Activated T-cell treated with anti-CD3 and anti-CD28 coated beads, Interleukin-2, amount 50 U/mL, for 24 hours (primary cell): ENCODE data around the gene AKT3.

Experiments used
- DNase-seq: peaks from one replicate; pipeline ENCODE4 v3.0.0-alpha.2; 2020
- H3K27ac Mint-ChIP-seq: 2 replicates; pipeline ENCODE4 v1.8.0; 2020; ENCODE audit warnings: mild to moderate bottlenecking, mixed read lengths
- H3K27me3 Mint-ChIP-seq: 2 replicates; pipeline ENCODE4 v1.8.0; 2020; ENCODE audit warnings: mixed read lengths
- H3K36me3 Mint-ChIP-seq: 2 replicates; pipeline ENCODE4 v1.8.0; 2020; ENCODE audit warnings: low read depth, mixed read lengths
- H3K4me1 Mint-ChIP-seq: 2 replicates; pipeline ENCODE4 v1.8.0; 2020; ENCODE audit warnings: low read depth, mixed read lengths
- H3K4me3 Mint-ChIP-seq: 2 replicates; pipeline ENCODE4 v1.8.0; 2020; ENCODE audit warnings: mild to moderate bottlenecking, moderate library complexity, mixed read lengths
- H3K9me3 Mint-ChIP-seq: 2 replicates; pipeline ENCODE4 v1.8.0; 2020; ENCODE audit warnings: mixed read lengths

The AKT3 gene

DNA sequence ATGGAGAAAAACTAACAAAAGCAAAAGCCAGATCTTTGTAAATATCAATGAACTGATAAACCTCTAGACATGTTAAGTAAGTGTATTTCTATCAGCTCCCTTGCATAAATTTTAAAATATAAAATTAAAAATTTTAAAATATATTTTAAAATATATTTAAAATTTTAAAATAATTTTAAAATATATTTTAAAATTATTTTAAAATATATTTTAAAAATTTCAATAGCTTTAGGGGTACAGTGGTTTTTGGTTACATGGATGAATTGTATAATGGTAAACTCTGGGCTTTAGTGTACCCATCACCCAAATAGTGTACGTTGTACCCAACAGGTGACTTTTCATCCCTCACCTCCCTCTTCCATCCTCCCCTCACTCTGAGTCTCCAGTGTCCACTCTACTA, 315.0 kb downstream of the AKT3 start:
- Mint-ChIP-seq H3K27me3 (no peaks in the 10 kb centered on the region), H3K36me3 (peaks cover 40% of the 10 kb centered on the region), H3K27ac (no peak overlapping the region), H3K4me3 (no peak overlapping the region), H3K4me1 (peaks cover 1% of the 10 kb centered on the region), H3K9me3 (peaks cover under 1% of the 10 kb centered on the region)
- DNase-seq = no peak

DNA sequence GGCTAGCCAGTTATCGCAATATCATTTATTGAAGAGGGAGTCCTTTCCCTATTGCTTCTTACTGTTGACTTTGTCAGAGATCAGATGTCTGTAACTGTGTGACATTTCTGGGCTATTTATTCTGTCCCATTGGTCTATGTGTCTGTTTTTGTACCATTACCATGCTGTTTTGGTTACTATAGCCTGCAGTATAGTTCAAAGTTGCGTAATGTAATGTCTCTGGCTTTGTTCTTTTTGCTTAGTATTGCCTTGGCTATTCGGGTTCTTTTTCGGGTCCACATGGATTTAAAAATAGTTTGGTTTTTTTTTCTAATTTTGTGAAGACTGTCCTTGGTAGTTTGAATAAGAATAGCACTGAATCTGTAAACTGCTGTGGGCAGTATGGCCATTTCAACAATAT, 320.5 kb downstream of the AKT3 start:
- Mint-ChIP-seq H3K4me3 (no peak overlapping the region), H3K9me3 (peaks cover 7% of the 10 kb centered on the region)

DNA sequence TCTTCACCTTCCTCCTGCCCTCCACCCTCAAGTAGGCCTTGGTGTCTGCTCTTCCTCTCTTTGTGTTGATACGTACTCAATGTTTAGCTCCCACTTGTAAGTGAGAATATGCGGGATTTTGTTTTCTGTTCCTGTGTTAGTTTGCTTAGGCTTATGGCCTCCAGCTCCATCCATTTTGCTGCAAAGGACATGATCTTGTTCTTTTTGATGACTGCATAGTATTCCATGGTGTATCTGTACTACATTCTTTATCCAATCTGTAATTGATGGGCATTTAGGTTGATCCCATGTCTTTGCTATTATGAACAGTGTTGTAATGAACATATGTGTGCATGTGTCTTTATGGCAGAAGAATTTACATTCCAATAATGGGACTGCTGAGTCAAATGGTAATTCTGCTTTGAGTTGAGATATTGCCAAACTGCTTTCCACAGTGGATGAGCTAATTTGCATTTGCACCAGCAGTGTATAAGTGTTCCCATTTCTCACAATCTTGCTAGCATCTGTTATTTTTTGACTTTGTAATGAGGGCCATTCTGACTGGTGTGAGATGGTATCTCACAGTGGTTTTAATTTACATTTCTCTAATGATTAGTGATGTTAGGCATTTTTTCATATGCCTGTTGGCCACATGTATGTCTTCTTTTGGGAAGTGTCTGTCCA, 321.5 kb downstream of the AKT3 start:
- H3K4me3 Mint-ChIP-seq = no peak overlapping the region
- peaks cover 7% of the 10 kb centered on the region for H3K9me3 Mint-ChIP-seq
- no peak overlapping the region for H3K27ac Mint-ChIP-seq
- H3K27me3 Mint-ChIP-seq = no peaks in the 10 kb centered on the region
- H3K36me3 Mint-ChIP-seq = peaks cover 41% of the 10 kb centered on the region
- peaks cover 15% of the 10 kb centered on the region for H3K4me1 Mint-ChIP-seq
- no peak for DNase-seq

More for the DNA sequence above, 320.5 kb downstream of the AKT3 start:
- peaks cover 40% of the 10 kb centered on the region for H3K36me3 Mint-ChIP-seq
- no peak for DNase-seq
- H3K4me1 Mint-ChIP-seq = peaks cover 14% of the 10 kb centered on the region
- no peak overlapping the region for H3K27ac Mint-ChIP-seq
- no peaks in the 10 kb centered on the region for H3K27me3 Mint-ChIP-seq

DNA sequence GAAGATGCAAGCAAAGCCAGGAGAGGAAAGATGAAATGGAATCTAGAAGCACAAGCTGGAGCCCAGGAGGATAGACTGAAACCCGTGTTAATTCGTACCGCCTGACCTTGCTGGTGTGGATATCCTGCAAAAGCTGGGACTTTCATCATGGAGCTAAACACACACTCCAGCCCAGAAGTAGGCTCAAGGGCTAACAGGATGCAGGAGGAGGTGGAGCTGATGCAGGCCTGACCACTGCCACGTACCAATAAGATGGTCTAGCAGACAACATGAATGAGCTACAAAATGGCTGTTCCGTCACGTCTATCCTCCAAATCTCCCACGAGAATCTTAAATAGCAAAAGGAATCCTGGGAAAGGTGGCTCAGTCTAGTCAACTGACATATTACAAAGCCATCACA, 323.9 kb downstream of the AKT3 start:
- H3K9me3 Mint-ChIP-seq = peaks cover 7% of the 10 kb centered on the region
- H3K27ac Mint-ChIP-seq = no peak overlapping the region
- H3K36me3 Mint-ChIP-seq = peaks cover 40% of the 10 kb centered on the region
- H3K27me3 Mint-ChIP-seq = no peaks in the 10 kb centered on the region
- H3K4me3 Mint-ChIP-seq = no peak overlapping the region
- H3K4me1 Mint-ChIP-seq = peaks cover 15% of the 10 kb centered on the region
- no peak for DNase-seq

DNA sequence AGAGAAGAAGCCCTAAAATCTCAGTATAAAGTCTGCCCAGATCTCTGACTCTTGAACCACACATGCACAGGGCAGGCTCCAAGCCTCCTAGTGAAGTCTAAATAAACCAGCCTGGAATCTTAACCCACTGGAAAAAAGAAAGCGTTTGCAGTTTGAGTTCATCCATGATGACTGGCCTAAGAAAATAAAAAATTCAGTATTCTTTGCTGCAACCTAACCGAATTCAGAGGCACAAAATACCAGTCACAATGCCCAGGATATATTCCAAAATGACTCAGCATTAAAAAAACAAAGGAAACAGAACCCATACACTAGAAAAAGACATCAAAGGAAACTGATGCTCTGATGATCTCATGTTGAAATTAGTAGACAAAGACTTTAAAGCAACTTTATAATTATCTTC, 325.0 kb downstream of the AKT3 start:
- DNase-seq = no peak
- Mint-ChIP-seq H3K36me3 (peaks cover 46% of the 10 kb centered on the region), H3K4me1 (peaks cover 15% of the 10 kb centered on the region), H3K27ac (no peak overlapping the region), H3K27me3 (no peaks in the 10 kb centered on the region), H3K9me3 (peaks cover 7% of the 10 kb centered on the region), H3K4me3 (no peak overlapping the region)

DNA sequence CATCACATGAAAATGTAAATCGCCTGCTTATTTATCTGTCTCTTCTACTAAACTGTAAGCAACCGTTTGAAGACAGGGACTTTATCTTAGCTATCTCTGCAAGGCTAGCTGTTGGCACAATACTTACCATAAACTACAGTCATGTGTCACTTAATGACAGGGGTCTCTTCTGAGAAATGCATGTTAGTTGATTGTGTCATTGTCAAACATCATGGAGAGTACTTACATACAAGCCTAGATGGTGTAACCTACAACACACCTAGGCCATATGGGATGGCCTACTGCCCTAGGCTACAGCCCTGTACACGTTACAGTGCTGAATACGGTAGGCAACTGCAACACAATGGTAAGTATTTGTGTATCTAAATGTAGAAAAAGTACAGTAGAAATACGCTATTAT, 326.3 kb downstream of the AKT3 start:
- Mint-ChIP-seq H3K4me3 (no peak overlapping the region), H3K27me3 (no peaks in the 10 kb centered on the region), H3K36me3 (peaks cover 42% of the 10 kb centered on the region), H3K27ac (no peak overlapping the region), H3K4me1 (peaks cover 13% of the 10 kb centered on the region), H3K9me3 (peaks cover 1% of the 10 kb centered on the region)
- no peak for DNase-seq

DNA sequence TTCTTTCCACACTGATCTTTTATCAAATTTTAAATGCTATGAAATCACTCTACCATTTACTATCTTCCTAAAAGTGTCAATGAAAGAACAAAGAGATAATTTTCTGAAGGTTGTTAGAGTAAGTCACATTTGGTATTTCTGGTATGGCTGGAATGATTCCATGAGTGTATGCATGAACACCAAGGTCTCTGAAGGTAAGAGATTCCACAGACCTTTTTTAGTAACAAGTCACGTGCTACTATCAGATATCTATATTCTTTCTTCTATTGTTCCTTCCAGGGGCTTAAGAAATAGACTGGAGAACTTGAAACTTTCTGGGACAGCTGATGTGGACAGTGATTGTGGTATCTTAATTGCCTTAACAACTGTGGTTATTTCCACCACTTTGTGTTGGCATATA, 329.2 kb downstream of the AKT3 start:
- DNase-seq = no peak
- Mint-ChIP-seq H3K4me1 (peaks cover 11% of the 10 kb centered on the region), H3K27ac (no peak overlapping the region), H3K4me3 (no peak overlapping the region), H3K9me3 (peaks cover 6% of the 10 kb centered on the region), H3K27me3 (no peaks in the 10 kb centered on the region), H3K36me3 (peaks cover 58% of the 10 kb centered on the region)

DNA sequence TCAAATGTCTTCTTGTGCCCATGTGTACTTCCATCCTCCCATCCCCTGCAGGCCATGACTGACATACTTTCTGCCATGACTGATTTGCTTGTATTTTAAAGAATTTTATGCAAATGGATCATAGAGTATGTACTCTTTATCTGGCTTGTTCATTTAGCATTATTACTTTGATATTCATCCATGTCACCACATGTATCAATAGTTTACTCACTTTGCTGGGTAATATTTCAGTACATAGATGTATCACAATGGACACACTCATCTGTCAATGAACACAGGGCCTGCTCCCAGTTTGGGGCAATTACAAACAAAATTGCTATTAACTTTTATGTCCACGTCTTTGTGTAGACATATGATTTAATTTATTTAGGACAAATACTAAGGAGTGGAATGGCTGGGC, 335.1 kb downstream of the AKT3 start:
- DNase-seq = no peak
- H3K4me1 Mint-ChIP-seq = peaks cover 15% of the 10 kb centered on the region
- H3K27ac Mint-ChIP-seq = no peak overlapping the region
- H3K9me3 Mint-ChIP-seq = peaks cover 6% of the 10 kb centered on the region
- H3K4me3 Mint-ChIP-seq = no peak overlapping the region
- H3K36me3 Mint-ChIP-seq = peaks cover 49% of the 10 kb centered on the region
- no peaks in the 10 kb centered on the region for H3K27me3 Mint-ChIP-seq

DNA sequence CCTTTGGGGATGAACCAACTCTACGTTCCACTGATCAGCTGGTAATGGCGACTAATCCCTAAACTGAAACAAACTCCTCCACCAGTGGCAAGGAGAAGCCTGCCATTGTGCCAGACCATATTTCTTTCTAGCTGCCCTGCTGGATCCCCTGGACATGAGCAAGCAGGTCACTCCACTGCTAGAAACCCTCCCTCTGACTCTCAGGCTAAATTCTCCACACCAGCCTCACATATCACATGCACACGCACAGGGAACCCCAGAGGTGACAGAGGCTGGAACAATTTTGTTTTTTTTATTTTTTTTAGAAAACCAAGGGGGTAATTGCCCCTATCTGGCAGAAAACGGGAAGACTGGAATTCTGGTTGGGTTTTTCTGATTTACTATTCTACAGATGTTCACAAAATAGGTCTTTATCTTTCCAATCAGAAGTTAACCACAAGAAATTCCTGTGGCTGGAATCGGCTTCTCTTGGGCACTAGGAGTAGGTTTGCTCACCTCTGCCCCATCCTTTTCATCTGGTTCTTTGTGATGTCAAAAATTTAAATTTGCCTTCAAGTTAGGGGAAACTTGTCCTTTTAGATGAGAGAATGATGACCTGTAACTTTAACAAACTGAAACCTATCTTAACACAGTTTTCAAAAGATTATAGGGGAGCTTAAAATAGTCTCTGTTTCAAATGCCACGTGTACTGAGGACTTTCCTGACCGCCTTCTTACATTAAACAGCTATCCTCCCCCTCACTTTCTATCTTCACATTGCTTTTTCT, 336.1 kb downstream of the AKT3 start:
- Mint-ChIP-seq H3K4me3 (no peak overlapping the region), H3K27ac (peak overlapping the region; percentile 27), H3K36me3 (peaks cover 43% of the 10 kb centered on the region), H3K9me3 (peaks cover 6% of the 10 kb centered on the region), H3K27me3 (no peaks in the 10 kb centered on the region), H3K4me1 (peaks cover 22% of the 10 kb centered on the region)
- no peak for DNase-seq

DNA sequence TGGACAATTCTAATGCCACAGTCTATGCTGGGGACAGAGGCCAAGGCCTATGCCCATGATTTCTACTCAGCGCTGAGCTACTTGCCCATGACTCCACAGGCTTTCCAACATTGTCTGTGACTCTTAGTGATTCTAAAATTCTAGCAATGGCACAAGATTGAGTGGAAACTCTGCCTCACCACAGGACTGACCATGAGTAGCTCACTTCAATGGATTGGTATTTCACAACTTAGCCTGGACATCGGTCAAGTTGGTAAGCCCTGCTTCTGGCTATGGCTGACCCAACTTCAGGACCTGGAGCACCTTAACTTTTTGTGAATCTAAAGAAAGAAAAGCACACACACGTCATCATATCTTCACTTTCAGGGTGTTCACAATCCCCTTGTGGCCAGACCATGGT, 339.1 kb downstream of the AKT3 start:
- peaks cover 39% of the 10 kb centered on the region for H3K4me1 Mint-ChIP-seq
- no peak for DNase-seq
- H3K9me3 Mint-ChIP-seq = no peaks in the 10 kb centered on the region
- no peak overlapping the region for H3K4me3 Mint-ChIP-seq
- H3K27me3 Mint-ChIP-seq = no peaks in the 10 kb centered on the region
- H3K27ac Mint-ChIP-seq = no peak overlapping the region
- peaks cover 30% of the 10 kb centered on the region for H3K36me3 Mint-ChIP-seq

DNA sequence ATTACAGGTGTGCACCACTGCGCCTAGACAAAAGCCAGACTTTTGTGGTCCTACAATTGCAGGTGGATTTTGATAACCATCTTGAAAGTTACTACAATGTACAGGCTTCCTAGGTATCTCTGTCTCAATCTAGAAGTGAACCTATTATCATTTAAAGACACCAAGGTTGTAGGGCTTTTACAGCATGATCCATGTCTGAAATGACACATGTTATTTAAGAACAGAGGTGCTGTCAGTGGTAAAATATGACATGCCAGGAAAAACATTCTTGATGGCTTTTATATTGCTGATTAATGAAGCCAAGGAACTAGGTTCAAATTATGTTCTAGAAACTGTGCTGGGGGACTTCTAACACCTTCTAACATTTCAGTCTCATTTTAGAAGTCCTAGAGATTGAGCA, 341.1 kb downstream of the AKT3 start:
- no peak overlapping the region for H3K4me3 Mint-ChIP-seq
- no peaks in the 10 kb centered on the region for H3K27me3 Mint-ChIP-seq
- H3K4me1 Mint-ChIP-seq = peaks cover 27% of the 10 kb centered on the region
- DNase-seq = no peak
- H3K27ac Mint-ChIP-seq = peak overlapping the region; percentile 39
- H3K36me3 Mint-ChIP-seq = peaks cover 46% of the 10 kb centered on the region
- H3K9me3 Mint-ChIP-seq = no peaks in the 10 kb centered on the region

DNA sequence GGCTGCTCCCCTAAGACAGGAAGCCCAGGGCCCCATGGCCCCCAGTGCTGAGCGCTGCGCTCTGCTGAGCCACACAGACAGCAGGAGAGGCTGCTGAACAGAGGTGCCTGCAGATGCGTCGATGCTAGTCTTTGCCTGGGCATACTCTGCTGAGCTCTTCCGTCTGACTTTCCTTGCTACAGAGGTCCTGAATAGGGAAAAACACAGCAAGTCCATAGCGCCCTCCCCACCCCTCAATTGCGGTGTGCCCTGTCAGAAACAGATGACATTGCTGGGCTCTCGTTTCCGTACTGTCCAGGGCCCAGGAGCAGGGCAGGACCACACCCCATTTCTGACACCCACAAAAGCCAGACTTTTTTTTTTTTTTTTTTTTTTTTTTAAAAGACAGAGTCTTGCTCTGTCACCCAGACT, 341.7 kb downstream of the AKT3 start:
- Mint-ChIP-seq H3K9me3 (no peaks in the 10 kb centered on the region), H3K27ac (peak overlapping the region; percentile 51), H3K4me1 (peaks cover 24% of the 10 kb centered on the region), H3K4me3 (no peak overlapping the region), H3K27me3 (no peaks in the 10 kb centered on the region), H3K36me3 (peaks cover 52% of the 10 kb centered on the region)
- peak; percentile 50 for DNase-seq

DNA sequence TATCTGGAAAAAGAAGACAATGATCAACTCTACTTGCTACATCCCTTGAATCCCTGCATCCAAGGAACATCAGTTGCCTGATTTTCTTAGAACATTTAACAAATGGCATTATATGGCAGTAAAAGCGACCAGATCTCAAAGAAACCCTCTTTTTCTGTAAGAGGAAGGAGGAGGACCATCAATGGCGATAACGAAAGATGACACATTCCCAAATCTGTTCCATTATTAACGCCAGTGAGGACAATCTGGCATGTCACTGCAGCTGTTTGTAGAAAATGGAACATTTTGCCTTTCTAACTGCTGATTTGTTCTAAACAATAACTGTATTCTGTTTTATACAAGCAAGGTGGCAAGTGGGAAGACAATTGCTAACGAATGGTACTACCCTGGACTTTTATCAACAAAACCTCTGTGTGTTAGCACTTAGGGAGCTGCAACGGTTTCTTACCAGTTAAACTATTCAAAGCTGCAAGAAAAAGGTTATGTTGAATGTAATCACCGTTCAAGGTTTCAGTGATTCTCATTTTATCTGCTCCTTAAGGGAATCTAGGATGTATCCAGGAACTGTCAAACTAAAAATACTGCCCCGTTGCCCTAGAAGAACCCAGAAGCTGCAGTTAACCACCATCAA, 342.3 kb downstream of the AKT3 start:
- H3K27ac Mint-ChIP-seq = peak overlapping the region; percentile 51
- H3K36me3 Mint-ChIP-seq = peaks cover 58% of the 10 kb centered on the region
- no peak overlapping the region for H3K4me3 Mint-ChIP-seq

DNA sequence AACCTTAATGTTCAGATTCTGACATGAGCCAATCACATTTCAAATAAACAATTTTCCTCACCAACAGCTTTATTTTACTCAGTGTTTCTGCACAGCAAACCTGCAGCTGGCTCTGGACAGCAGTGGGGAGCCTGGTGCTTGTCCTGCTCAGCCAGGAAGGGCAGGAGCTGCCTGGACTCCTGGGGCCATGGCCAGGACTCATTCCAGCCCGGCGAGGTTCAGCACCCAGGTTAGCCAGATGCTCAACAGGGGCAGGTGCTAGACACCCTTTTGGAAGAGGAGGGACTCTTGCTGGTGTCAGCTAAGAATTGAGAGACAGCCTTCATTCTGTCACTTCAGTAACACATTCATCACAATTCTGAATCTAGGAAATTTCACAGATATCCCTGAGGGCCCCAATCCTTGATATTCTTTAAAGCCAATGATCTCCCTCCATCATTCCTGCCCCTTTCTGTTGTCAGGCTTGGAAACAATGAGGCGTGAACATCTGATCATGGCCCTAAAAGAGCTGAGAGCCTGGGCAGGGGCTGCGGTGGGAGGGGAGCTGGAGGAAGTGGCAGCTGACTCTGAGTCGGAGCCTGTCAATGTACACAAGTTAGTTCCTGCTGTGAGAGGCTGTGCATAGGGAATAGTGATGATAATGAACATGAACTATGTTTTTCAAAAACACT, 342.9 kb downstream of the AKT3 start:
- Mint-ChIP-seq H3K36me3 (peaks cover 61% of the 10 kb centered on the region), H3K9me3 (no peaks in the 10 kb centered on the region), H3K27ac (no peak overlapping the region), H3K4me3 (no peak overlapping the region), H3K27me3 (no peaks in the 10 kb centered on the region), H3K4me1 (peaks cover 24% of the 10 kb centered on the region)
- no peak for DNase-seq

More for the DNA sequence above, 342.3 kb downstream of the AKT3 start:
- no peaks in the 10 kb centered on the region for H3K9me3 Mint-ChIP-seq
- peaks cover 24% of the 10 kb centered on the region for H3K4me1 Mint-ChIP-seq
- no peaks in the 10 kb centered on the region for H3K27me3 Mint-ChIP-seq
- no peak for DNase-seq
